ENCODE results near the gene PI16. TPM values are rescaled to one million over a fixed set of nuclear protein-coding genes. Genes with fewer than 3 reads are reported as not detected.
"Not testable (repeated sequence)": the region's sequence is repeated elsewhere in the genome, so short reads cannot be mapped to it uniquely, and the experiment has no call there.

The PI16 gene
- total RNA-seq, 2 experiments from 2014 or later: 0.30 TPM; not detected in 1

- no peaks in the 10 kb centered on the region for H3K9me3 ChIP-seq (ENCODE audit: low read length)
- H3K79me2 ChIP-seq (ENCODE audit: insufficient read depth, low read depth, low read length): peaks cover 15% of the 10 kb centered on the region
- no peaks in the 10 kb centered on the region for H3K36me3 ChIP-seq (ENCODE audit: insufficient read depth, low read length)
- DNase-seq (ENCODE audit: low spot score): no peak
- no peak overlapping the region for H3K27ac ChIP-seq (ENCODE audit: low read depth, low read length, poor library complexity, severe bottlenecking)
- H3K4me2 ChIP-seq (ENCODE audit: low read length): no peak overlapping the region
- POLR2A ChIA-PET: interaction anchor here (1.5 to 1.6 kb wide), 2 partner anchors 12 to 15 kb away, joined by 3 read pairs; no protein-coding TSS in a partner anchor
- H2AFZ ChIP-seq (ENCODE audit: low read length): no peak overlapping the region
- intact Hi-C loops (cut with micrococcal nuclease; ENCODE audit: unreplicated experiment): no loop called here
- H3K4me1 ChIP-seq (ENCODE audit: insufficient read depth, low read length, poor library complexity, severe bottlenecking): peaks cover 29% of the 10 kb centered on the region
- H3K9me2 ChIP-seq (ENCODE audit: insufficient read depth, low read length): no peaks in the 10 kb centered on the region
- no peak overlapping the region for H3K4me3 ChIP-seq (ENCODE audit: low read depth, low read length, poor library complexity, severe bottlenecking)
- peaks cover 8% of the 10 kb centered on the region for H4K20me1 ChIP-seq (ENCODE audit: insufficient read depth, low read length)
- CTCF ChIA-PET (ENCODE audit: unreplicated experiment): interaction anchor here (1.5 kb wide), 1 partner anchor 13 kb away, joined by 3 read pairs; no protein-coding TSS in a partner anchor
- no peak for TF ChIP-seq EZH2phosphoT487 (IDR thresholded peaks at IDR 0.05; ENCODE audit: borderline replicate concordance, low read depth, low read length)
- no peak for TF ChIP-seq CTCF (conservative IDR thresholded peaks at IDR 0.05; ENCODE audit: low read length)
- BruUV-seq (replicated peaks): no TSS peak
Measured at GRCh38 chr6:36989264-36989663, 34.7 kb downstream of the PI16 start.

- BruUV-seq (replicated peaks); intact Hi-C loops (cut with micrococcal nuclease; ENCODE audit: unreplicated experiment); H3K9me3 ChIP-seq (ENCODE audit: low read length); H2AFZ ChIP-seq (ENCODE audit: low read length); H3K36me3 ChIP-seq (ENCODE audit: insufficient read depth, low read length); H3K9me2 ChIP-seq (ENCODE audit: insufficient read depth, low read length); H4K20me1 ChIP-seq (ENCODE audit: insufficient read depth, low read length); DNase-seq (ENCODE audit: low spot score); H3K4me3 ChIP-seq (ENCODE audit: low read depth, low read length, poor library complexity, severe bottlenecking); H3K4me2 ChIP-seq (ENCODE audit: low read length); H3K27ac ChIP-seq (ENCODE audit: low read depth, low read length, poor library complexity, severe bottlenecking); H3K79me2 ChIP-seq (ENCODE audit: insufficient read depth, low read depth, low read length): not testable (repeated sequence)
- ChIA-PET POLR2A (interaction anchor here (1.1 to 2.3 kb wide), 3 partner anchors 11 to 16 kb away, joined by 3 to 6 read pairs (median 4); no protein-coding TSS in a partner anchor), CTCF (ENCODE audit: unreplicated experiment) (interaction anchor here (1.5 kb wide), 1 partner anchor 12 kb away, joined by 3 read pairs; no protein-coding TSS in a partner anchor)
- peaks cover 19% of the 10 kb centered on the region for H3K4me1 ChIP-seq (ENCODE audit: insufficient read depth, low read length, poor library complexity, severe bottlenecking)
Measured at GRCh38 chr6:36990401-36990800, 35.9 kb downstream of the PI16 start.

DNA sequence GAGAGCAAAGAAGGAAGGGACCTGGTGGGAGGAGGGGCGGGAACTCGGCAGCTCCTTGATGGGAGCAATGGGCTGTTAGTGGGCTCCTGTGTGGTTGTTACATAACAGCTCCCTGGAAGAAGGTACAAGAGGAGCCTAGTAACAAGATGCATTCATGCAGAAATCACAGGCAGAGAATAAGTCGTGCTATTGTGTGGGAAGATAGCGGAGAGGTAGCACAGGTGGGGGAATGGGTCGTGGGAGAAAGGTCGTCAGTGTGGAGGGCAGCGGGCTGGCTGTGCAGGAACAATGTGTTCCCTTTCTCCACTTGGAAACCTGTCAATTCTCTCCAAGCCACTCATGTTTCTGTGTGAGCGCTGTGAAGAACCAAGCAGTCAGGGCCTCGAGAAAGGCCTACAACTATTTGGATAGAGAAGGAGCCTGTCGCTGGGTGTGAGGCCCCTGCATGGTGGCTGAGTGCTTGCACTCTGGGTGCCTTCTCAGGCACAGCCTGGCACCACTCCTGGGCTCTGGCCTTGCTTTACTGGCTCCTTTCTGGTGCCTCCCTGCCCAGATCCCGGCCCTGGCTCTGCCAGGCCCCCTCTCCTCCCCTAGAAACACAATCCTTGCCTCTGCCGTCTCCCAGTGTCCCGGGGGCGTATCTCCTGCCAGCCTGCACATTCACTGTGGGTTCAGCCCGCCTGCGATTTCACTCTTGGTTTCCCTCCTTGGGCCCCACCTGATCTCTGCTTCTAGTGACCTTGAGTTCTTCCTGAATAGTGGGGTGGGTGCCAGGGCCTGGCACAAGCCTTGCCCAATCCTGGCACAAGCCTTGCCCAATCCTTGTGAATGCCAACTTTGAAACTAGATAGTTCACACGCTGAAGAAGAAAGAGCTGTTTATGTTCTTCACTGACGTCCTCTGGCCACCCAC lies 43.5 kb downstream of the PI16 start:
- peaks cover 29% of the 10 kb centered on the region for H3K4me1 ChIP-seq (ENCODE audit: insufficient read depth, low read length, poor library complexity, severe bottlenecking)
- H3K36me3 ChIP-seq (ENCODE audit: insufficient read depth, low read length): no peaks in the 10 kb centered on the region
- no peak for TF ChIP-seq EZH2phosphoT487 (IDR thresholded peaks at IDR 0.05; ENCODE audit: borderline replicate concordance, low read depth, low read length)
- TF ChIP-seq CTCF (conservative IDR thresholded peaks at IDR 0.05; ENCODE audit: low read length): no peak
- intact Hi-C loops (cut with micrococcal nuclease; ENCODE audit: unreplicated experiment): no loop called here
- ChIA-PET POLR2A (interaction anchor here (1.0 kb wide), 1 partner anchor 8 kb away, joined by 3 read pairs; the partner anchor contains the start of gene FGD2), CTCF (ENCODE audit: unreplicated experiment) (no interaction called here)
- H3K9me2 ChIP-seq (ENCODE audit: insufficient read depth, low read length): no peaks in the 10 kb centered on the region
- H3K27ac ChIP-seq (ENCODE audit: low read depth, low read length, poor library complexity, severe bottlenecking): no peak overlapping the region
- H4K20me1 ChIP-seq (ENCODE audit: insufficient read depth, low read length): no peaks in the 10 kb centered on the region
- H3K9me3 ChIP-seq (ENCODE audit: low read length): no peaks in the 10 kb centered on the region
- BruUV-seq (replicated peaks): no TSS peak
- no peaks in the 10 kb centered on the region for H3K79me2 ChIP-seq (ENCODE audit: insufficient read depth, low read depth, low read length)
- no peak for DNase-seq (ENCODE audit: low spot score)
- no peak overlapping the region for H2AFZ ChIP-seq (ENCODE audit: low read length)
- no peak overlapping the region for H3K4me2 ChIP-seq (ENCODE audit: low read length)
- no peak overlapping the region for H3K4me3 ChIP-seq (ENCODE audit: low read depth, low read length, poor library complexity, severe bottlenecking)

Data from OCI-LY7 (cell line).